Psoas muscle (tissue), 8 donors: ENCODE data around the gene C19orf47. TPM values are rescaled to one million over a fixed set of nuclear protein-coding genes. Genes with fewer than 3 reads are reported as not detected.
A peak's percentile ranks its signal among the peaks of the same experiment; 100 is the strongest.

ENCODE experiments used
- ATAC-seq, 4 donors: fragments of 200-7000 bp; cut with Tn5 transposase; one replicate each; pipeline ENCODE4 v1.9.1; 2020; ENCODE audit warnings: moderate library complexity in 3 of 4, mild to moderate bottlenecking in 2 of 4
- DNase-seq, 2 donors: peaks; one replicate each; pipeline ENCODE4 v3.0.0-alpha.2; 2020
- H3K27ac ChIP-seq: fragments of 200-600 bp; one replicate; pipeline ENCODE4 v1.8.0; 2022
- H3K27me3 ChIP-seq, 3 donors: fragments of 200-600 bp in 1 of 3; one replicate each; pipeline versions ENCODE4 v1.6.1 to v1.8.0; 2013 to 2022; ENCODE audit warnings: low read length in 2 of 3, mild to moderate bottlenecking in 2 of 3, moderate library complexity in 1 of 3; ENCODE audit not compliant: insufficient read depth in 3 of 3
- H3K36me3 ChIP-seq, 2 donors: fragments of 200-600 bp in 1 of 2; one replicate each; pipeline versions ENCODE4 v1.6.1 to v1.8.0; 2013 to 2022; ENCODE audit warnings: low read depth in 1 of 2, mild to moderate bottlenecking in 1 of 2, moderate library complexity in 1 of 2; ENCODE audit not compliant: insufficient read depth in 1 of 2
- H3K4me1 ChIP-seq: fragments of 200-600 bp; one replicate; pipeline ENCODE4 v1.8.0; 2022
- H3K4me3 ChIP-seq: fragments of 200-600 bp; one replicate; pipeline ENCODE4 v1.8.0; 2022; ENCODE audit warnings: mild to moderate bottlenecking
- H3K9me3 ChIP-seq: fragments of 200-600 bp; one replicate; pipeline ENCODE4 v1.8.0; 2022
- WGBS, 3 donors: extraction: QIAGEN DNeasy Blood & Tissue Kit; methylation state at CpG; one replicate each; pipeline versions ENCODE4 v1.1.6 to v1.1.7; 2013; 5-methylcytosine and 5-hydroxymethylcytosine counted together
- intact Hi-C, 2 donors: fragments of 100-400 bp; cut with DNase I; formaldehyde crosslinking; loops; one replicate each; pipeline versions ENCODE4 v1.11.0 to v1.14.2; 2022
- polyA plus RNA-seq, 3 donors: library from polyadenylated mRNA; stranded (reverse); fragments of 200-250 nt; gene quantifications; one replicate each; pipeline ENCODE4 v1.2.3, GENCODE V29; 2013
- total RNA-seq, 4 donors: library from RNA; stranded (reverse); fragmentation: NEBNext Ultra II Directional in 2 of 4; extraction: Animal tissue kit (Norgen Biotek cat#: 25700) in 2 of 4; gene quantifications; one replicate each; pipeline versions ENCODE4 v1.2.1 to v1.2.4, GENCODE V29; 2021 to 2023
- TF ChIP-seq, protein P1 (sequence below): fragments of 200-600 bp; IDR thresholded peaks from one replicate; pipeline ENCODE4 v1.8.0; 2022; ENCODE audit warnings: antibody characterized with exemption
- donor health status: healthy with polysubstance abuse.
- donor health status: DM: no; HTN: no; CAD: no; lungs with moderate emphysema.
- donor health status: Bipolar disorder and iron deficiency.
- donor health status: healthy.
- donor health status: DM: yes; HTN: yes; CAD: no.
- donor health status: DM: no; HTN: no; CAD: no.
- donor health status: DM: no; HTN: no; CAD: no.
- donor health status: DM: yes; HTN: yes; CAD: no.

C19orf47 gene
- total and polyA plus RNA-seq, 7 donors: 220 to 436 (median 299) TPM

DNA sequence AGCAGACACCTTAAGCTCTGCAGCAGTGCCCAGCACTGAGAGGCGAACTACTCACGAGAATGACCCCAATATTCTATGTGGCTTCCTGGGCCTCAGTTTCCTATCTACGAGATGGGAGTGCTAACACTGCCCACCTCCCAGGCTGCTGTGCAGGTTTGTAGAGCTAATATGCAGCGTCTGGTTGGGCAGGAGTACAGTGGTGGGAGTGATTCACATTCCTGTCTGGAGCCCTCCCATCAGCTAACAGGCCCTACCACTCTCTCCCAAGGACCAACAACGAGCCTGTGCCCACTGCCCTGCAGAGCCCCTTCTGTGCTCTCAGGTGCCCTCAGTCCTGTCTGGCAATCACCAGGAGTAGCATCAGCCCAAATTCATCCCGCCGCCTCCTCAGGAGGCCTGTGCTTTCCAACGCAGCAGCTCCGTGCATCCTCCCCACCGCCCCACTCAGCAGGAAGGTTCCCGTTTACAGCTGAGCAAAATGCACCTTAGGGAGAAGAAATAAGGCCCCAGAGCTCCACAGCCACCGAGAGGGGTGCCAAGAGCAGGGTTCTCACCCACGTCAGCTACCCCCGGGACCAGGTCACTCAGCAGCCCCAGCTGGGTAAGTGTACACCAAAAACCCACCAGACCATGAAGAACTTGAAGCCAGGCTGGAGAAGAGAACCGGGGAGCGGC, 69.7 kb downstream of the C19orf47 start:
- no peaks in the 10 kb centered on the region for H3K9me3 ChIP-seq
- peaks cover 89% of the 10 kb centered on the region for H3K4me1 ChIP-seq
- peak overlapping the region; percentile 87 for H3K27ac ChIP-seq
- peaks cover 0 to 8% of the 10 kb centered on the region in 2 donors for H3K36me3 ChIP-seq
- peak overlapping the region; percentile 52 for H3K4me3 ChIP-seq
- H3K27me3 ChIP-seq: no peaks in the 10 kb centered on the region
- TF ChIP-seq, protein P1, sequence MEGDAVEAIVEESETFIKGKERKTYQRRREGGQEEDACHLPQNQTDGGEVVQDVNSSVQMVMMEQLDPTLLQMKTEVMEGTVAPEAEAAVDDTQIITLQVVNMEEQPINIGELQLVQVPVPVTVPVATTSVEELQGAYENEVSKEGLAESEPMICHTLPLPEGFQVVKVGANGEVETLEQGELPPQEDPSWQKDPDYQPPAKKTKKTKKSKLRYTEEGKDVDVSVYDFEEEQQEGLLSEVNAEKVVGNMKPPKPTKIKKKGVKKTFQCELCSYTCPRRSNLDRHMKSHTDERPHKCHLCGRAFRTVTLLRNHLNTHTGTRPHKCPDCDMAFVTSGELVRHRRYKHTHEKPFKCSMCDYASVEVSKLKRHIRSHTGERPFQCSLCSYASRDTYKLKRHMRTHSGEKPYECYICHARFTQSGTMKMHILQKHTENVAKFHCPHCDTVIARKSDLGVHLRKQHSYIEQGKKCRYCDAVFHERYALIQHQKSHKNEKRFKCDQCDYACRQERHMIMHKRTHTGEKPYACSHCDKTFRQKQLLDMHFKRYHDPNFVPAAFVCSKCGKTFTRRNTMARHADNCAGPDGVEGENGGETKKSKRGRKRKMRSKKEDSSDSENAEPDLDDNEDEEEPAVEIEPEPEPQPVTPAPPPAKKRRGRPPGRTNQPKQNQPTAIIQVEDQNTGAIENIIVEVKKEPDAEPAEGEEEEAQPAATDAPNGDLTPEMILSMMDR: no peak
- 60 to 66% (median 63%) methylated on average over 16 of the region's 16 CpGs for whole genome bisulfite sequencing, 3 donors
- DNase-seq: no peak
- ATAC-seq: no peak
- intact Hi-C loops: no loop called here

DNA sequence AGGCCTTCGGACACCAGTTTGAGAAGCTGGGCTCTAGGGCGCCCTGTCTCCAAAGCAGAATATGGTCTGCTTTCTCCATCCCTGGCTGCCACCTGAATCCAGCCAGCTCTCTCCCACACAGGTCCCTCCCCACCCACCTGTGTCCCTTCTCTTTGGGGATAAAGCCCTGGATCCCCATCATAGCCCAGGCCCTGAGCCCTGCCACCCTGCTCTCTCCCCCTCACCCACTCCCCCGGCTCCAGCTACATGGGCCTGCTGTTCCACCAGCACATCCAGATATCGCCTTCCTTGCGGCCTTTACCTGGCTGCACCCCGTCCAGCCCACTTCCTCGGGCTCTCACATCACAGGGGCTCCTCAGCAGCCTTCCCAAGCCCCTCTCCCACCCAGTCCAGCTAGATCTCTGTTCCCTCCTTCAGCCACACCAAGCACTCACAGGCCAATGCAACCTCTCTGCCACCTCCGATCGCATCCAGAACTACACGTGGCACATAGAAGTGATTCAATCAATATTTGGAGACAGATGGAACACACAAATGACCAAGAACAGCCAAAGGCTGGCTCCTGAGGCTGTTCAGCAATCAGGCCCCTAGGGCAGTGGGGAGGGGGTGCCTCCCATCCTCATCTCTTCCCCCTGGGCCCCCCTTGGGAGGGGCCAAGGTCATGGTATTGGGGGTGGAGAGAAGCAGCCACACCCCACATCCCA, 70.7 kb downstream of the C19orf47 start:
- WGBS, 3 donors: 81 to 84% (median 83%) methylated on average over 10 of the region's 10 CpGs
- H3K27ac ChIP-seq: peak overlapping the region; percentile 87
- intact Hi-C loops: no loop called here
- ATAC-seq (no peak), DNase-seq (no peak)
- no peak overlapping the region for H3K4me3 ChIP-seq
- H3K4me1 ChIP-seq: peaks cover 89% of the 10 kb centered on the region
- no peaks in the 10 kb centered on the region for H3K27me3 ChIP-seq
- peaks cover 0 to 10% of the 10 kb centered on the region in 2 donors for H3K36me3 ChIP-seq
- H3K9me3 ChIP-seq: no peaks in the 10 kb centered on the region
- TF ChIP-seq, protein P1: no peak

DNA sequence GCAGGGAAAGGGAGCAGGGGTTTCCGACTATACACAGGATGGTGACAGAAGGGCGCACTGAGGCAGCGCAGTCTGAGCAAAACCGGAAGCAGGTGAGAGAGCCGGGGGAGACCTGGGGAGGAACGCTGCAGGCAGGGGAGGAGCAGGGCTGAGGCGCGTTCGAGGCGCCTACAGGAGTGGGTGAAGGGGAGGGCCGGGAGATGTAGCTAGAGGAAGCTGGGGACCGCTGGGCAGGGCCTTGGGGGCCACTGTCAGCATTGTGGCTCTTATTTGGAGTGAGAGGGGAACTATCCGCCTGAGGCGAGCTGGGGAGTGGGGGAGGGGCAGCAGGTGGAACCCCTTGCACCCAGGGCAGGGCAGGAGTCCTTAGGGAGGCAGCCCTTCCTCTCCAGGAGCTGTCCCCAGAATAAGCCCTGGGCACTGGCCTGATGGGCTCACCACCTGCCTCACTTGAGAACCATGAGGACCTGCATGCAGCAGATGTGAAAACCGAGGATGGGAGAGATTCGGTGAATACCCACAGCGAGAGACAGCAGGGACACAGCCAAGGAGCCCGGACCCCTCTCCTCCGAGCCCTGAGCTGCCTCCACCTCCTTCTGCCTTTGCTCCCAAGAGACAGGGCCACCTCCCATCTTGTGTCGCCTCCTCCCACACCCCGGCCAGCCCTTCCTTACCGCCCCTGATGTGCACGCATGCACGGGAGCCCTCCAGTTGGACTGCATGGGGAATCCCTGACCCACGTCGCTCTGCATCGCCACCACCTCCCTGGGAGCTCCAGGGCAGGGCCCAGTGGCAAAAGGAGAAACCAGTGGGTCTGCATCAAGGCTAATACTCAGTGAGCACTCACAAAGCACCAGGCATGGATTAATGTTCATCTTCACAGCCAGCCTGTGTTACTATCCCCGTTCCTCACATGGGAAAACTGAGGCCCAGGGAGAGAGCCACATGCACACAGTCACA, 73.3 kb downstream of the C19orf47 start:
- H3K27ac ChIP-seq: peak overlapping the region; percentile 52
- intact Hi-C loops: no loop called here
- DNase-seq: no peak

More for the DNA sequence above, 73.3 kb downstream of the C19orf47 start:
- peaks cover 0 to 7% of the 10 kb centered on the region in 2 donors for H3K36me3 ChIP-seq
- 67 to 75% (median 72%) methylated on average over 27 to 28 of the region's 28 CpGs for WGBS, 3 donors
- TF ChIP-seq, protein P1: no peak
- peaks cover 74% of the 10 kb centered on the region for H3K4me1 ChIP-seq
- no peaks in the 10 kb centered on the region for H3K27me3 ChIP-seq
- no peaks in the 10 kb centered on the region for H3K9me3 ChIP-seq
- H3K4me3 ChIP-seq: no peak overlapping the region
- ATAC-seq: no peak
